ENCODE results near the gene LYPD1.

LYPD1 gene

DNA sequence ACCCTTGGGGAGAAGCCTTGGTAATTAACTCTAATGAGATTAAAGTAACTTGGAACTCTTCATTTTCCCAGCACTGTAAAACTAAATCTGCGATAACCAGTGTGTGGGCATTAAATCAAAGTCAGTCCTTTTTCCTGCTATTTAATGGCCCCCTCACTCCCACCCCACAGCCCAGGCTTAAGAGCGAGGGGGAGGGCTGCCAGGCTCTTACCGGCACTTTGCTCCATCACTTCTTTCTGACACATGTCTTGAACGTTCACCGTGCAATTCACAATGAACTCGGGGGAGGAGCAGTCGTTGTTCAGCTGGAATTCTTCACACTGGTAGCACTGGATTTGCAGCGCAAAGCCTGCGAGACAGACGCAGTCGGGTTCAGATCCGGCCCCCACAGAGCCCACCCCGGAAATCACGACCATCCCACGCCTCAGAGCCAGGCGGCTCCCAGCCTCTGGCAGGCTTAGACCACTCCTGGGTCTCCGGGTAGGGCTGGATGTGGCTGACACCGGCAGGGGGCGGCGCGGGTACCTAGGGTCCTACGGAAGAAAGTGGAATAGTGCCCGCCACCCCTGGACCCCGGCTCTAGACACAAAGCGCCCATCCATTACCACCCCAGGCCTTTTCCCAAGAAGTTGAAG is 1.7 kb downstream of the LYPD1 start:
- DNase-seq (ENCODE audit: low read depth), result no peak

DNA sequence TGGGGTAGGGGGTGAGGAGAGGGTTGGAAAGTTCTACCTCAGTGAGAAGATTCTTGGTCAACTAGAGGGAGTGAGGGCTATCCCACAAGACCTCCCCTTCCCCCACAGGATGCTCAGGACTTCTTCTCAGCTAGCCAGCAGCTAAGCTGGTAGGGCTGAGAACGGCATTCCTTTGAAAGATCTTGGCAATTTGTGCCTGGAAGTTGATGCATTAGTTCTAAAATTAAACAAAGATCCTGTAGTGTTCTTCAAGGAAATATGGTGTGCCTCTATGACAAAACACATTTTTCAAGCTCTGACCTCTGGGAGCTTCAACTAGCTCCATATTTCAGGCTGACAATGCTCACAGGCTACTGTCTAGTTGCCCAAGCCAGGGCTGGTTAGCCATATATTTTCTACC is 2.3 kb downstream of the LYPD1 start:
- DNase-seq (ENCODE audit: low read depth), result no peak

DNA sequence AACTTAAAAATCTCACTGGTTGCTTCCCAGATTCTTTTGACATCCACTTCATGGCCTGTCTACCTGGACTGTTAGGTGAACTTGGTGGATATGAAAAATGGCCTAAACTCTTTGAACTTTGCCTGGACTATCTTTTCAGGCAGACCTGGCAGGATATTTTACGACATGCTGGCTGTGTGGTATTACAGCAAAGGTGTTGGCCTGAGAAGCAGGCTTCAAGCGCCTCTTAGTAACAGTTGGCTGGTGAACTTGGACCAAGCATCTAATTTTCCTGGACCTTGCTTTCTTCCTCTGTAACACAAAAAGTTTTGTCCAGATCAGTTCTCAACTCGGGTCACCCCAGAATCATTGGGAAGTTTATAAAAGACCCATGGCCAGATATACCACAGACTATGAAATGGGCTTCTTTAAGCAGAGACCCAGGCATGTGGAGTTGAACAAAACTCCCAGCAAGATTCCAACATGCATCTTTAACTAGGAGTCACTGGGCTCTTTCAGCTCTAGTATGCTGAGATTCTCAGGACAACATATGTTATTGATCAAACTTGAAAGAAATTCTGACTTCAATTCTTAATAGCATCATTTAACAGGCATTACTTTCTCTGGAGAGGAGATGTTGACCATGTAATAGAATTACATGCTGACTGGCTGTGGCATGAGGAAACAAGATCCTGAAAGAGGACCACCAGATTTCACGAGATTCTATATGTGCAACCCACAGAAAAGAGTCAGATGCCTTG is 4.4 kb downstream of the LYPD1 start:
- no peak for DNase-seq (ENCODE audit: low read depth)

DNA sequence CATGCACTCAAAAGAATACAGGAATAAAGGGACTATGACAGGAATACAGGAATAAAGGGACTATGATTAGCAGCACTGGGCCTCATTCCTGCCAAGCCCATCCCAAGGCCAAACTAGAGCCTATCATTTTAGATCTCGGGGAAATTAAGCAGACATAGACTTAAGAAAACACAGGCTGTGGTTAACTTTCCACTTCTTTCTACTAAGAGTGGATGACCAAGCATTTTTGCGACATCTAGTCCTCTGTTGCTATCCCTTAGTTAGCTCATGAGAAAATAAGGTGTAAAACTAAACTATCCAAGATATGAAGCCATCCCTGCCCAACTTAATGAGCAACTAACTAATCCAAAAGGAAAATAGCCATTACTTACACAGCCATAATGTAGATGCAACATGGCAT is 5.9 kb downstream of the LYPD1 start:
- DNase-seq (ENCODE audit: low read depth), result no peak

DNA sequence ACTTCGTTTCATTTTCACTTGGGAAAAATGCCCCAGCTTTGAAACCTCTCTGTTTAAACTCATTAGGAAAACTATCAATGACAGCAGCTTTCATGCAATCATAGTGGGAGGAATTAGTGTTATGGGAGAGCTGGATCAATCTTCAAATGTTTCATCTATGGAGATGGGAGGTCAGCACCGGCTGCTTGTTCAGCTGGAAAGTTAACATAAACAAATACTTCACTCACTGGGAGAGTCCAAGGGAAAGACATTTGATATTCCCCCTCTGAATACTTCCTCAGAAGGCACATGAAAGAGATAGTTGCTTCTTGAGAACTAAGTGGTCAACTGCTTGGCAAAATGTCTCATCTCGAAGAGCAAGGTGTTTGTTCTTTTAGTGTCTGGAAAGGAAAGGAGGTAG is 7.3 kb downstream of the LYPD1 start:
- DNase-seq (ENCODE audit: low read depth), result no peak

DNA sequence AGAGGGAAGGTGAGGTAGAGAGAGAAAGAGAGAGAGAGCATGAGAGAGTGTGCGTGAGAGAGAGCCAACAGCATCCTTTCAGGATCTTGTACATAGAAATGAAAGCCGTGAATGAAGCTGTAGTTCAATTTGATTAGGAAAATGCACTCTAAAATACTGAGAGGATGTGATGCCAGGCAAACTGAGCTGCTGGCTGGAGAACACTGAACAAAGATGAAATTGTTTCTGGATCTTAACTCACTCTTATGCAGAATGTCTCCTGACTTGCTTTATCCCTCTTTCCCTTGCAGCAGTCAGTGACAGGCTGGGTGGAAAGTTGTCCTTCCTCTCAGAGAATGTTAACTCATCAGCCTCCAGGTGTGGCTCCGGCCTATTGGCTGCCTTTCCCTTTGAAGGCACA is 10.7 kb downstream of the LYPD1 start:
- no peak for DNase-seq (ENCODE audit: low read depth)

DNA sequence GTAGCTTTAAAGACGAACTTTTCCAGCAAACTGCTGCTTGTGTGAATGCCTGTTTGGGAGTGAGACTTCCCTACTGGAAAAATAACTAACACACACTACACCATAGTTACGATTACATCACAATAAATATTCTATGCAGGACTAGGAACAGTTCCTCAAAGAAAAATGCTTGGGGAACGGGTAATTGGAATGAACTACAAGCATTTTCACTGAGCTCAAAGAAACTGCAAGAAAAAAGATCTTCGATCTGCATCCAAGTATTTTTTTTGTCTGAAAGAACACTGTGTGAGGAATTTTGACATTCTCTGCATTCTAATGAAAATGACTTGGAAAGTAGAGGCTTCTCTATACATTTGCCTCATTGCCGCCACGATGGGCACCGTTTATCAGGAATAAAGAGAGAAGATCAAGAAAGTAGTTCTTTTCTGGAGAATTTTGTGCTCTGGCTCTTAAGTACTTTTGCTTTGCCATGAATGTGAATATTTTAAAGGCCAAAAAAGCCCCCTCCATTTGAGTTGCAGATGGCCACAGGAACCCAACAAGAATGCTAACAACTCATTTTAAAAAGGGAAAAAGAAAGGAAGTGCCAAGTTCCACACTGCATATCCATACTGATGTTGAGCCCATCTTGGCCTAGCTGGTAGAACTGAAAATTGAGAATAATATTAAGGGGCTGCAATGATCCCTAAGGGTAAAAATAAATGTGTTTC is 13.6 kb downstream of the LYPD1 start:
- no peak for DNase-seq (ENCODE audit: low read depth)

DNA sequence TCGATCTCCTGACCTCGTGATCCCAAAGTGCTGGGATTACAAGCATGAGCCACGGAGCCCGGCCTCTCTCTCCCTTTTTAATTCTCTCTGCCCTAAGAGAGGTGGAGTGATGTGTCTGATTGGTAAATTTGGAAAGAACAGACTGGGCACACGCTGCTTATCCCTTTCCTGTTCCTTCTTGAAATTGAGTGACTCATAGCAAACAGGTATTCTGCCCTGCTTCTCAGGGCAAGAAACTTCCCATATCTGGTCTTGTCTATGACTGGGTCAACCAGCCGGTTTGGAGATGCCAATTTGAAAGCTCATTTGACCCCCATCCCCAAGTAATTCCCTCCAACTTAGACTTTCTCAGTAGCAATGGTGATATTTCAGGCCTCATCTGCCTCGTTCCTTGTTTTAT is 15.0 kb downstream of the LYPD1 start:
- DNase-seq (ENCODE audit: low read depth), result no peak

DNA sequence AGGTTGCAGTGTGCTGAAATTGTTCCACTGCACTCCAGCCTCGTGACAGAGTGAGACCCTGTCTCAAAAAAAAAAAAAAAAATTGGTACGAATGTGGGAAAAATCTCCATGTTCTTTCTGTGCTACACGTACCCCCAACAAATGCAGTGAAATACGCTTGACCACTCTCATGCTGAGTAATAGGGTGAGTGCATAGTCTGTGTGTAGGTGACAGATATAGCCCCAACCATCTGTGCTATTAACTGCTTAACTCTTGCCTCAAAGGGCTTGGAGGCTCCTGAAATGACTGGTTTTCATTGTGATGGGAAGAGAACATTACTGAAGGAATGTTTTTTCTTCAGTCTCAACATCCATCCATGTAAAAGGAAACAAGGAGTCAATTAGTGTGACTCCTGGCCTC is 15.7 kb downstream of the LYPD1 start:
- no peak for DNase-seq (ENCODE audit: low read depth)

DNA sequence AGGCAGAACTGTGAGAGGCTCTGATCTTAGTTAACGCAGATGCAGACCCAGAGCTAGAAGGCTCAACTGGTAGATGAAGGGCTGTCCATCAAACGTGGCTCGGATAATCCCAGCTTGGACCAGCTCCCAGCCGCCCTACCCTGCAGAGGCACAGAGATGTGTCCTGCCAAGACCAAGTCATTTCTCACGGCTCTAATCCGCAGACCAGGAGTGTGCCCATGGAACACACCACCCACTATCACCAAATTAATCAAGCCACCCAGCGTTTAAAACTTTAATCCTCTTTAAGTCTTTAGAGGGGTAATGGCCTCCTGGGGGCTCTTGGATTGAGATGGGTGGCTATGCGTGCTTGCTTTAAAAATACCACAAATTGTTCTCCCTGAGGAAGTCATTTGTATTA is 17.5 kb downstream of the LYPD1 start:
- DNase-seq (ENCODE audit: low read depth), result no peak

DNA sequence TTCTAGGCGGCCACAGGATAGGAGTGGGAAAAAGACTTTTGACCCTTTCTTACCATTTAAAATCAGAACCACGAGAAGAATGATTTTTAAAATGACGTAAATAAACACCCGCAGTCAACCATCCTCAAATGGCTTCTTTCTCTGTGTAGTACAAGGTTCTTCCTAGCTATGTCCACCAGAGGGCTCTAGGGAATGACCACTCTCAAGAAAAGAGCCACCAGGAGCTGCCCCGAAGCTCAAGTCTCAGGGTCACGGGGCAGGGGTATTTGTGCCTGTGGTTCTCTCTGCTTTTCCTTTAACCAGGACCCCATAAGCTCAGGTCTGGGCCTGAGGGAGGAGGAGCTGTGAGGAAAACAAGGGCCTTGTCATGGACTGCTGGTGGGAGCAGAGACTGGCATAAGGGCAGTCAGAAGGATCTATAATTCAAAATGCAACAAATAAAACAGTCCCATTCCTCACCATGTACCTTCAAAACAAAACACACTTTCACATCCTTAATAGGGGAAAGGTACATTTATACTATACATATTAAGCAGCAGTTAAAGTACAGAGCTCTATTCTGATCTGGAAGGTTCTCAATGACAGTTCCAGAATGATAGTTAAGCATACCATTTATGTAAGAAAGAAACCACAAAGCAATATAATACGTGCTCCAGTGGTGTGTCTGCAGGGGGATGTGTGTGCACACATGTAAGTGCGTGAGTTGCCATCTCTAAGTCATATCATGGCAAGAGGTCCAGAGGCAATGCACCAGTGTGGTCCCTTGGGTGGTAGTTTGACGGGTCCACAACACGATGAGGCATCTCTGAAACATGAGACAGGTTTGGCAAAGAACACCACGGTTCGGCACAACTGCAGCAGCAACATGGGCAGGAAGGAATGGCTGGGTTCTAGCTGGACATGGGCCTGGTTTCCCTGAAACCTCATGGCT is 18.6 kb downstream of the LYPD1 start:
- DNase-seq (ENCODE audit: low read depth), result no peak

DNA sequence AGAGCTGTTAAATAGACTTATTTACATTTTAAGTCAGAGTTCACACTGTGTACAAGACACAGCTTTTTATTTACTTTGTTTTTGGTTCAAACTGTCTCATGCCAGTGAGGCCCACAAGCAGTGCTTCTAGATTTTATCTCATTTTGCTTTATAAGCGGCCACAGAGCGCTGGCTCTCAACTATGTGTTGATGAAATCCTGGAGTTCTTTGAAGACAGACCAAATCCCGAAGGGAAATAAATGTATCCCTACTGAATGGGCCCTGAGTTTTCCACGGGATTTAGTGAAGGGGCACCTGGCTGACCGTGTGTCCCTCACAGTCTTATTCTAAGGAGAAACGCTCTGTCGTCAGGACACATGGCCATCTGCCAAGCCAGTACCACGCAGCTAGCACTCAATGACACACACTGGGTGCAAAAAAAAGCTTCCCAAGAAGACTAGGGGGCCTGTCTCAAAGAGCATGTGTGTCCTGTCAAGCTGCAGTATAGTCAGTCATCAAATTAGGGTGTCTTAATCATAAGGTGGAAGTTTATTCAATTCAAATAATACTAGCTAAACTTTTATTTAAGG is 23.4 kb downstream of the LYPD1 start:
- no peak for DNase-seq (ENCODE audit: low read depth)

DNA sequence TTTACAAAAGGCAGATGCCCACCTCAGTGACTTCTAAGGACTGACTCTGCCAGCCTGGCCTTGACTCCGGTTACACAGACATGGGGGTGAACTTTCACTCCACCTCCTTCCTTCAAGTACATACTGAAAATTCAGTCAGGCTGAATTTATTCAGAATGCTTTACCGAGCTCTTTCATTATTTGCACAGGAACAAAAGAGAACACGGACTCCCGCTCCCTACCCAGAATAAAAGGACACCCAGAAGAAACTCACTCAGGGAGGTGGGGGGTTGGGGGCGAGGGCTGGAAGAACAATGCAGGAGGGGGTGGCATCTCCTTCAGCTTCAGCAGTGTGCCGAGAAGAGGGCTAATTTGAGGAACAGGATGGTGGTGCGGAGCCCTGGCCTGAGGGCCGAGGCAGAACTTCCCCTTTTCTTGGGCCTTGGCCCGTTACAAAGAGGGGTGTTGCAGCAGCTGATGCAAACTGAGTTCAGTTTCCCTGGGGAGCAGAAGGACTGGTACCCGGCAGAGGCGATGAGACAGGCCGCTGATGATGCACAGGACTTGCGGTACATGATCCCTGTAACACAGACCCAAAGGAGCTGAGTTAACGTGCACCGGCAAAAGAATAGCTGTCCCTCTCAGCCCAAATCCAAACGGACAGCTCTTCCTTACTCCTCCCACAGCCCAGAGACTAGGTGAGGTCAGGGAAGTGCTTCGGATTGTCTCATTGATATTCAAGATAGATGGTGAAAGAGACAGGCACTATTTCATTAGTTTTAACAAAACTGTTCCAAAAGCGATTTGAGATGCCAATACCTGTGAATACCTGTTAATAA is 24.1 kb downstream of the LYPD1 start:
- no peak for DNase-seq (ENCODE audit: low read depth)

DNA sequence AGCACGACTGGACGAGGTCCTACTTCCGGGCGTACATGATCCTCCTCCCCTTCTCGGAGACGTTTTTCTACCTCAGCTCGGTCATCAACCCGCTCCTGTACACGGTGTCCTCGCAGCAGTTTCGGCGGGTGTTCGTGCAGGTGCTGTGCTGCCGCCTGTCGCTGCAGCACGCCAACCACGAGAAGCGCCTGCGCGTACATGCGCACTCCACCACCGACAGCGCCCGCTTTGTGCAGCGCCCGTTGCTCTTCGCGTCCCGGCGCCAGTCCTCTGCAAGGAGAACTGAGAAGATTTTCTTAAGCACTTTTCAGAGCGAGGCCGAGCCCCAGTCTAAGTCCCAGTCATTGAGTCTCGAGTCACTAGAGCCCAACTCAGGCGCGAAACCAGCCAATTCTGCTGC is 24.8 kb downstream of the LYPD1 start:
- DNase-seq (ENCODE audit: low read depth), result no peak

DNA sequence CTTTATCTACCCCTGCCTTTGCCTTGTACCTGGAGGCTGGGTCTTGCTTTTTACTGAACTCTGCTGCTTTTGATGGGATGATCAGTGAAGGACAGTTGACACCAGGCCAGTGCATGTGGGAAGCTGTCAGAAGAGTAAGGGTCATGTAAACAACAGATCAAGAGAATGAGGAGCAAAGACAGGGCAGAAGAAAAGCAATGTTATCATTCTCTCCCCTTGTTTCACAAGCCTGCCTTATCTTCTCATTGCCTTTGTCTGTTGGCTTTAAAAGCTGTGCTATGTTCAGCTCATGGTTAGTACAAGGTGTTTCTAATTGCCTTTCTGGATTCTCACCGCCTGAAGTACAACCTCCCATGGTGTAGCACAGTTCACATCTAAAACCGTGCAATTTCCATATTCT is 27.6 kb downstream of the LYPD1 start:
- no peak for DNase-seq (ENCODE audit: low read depth)

DNA sequence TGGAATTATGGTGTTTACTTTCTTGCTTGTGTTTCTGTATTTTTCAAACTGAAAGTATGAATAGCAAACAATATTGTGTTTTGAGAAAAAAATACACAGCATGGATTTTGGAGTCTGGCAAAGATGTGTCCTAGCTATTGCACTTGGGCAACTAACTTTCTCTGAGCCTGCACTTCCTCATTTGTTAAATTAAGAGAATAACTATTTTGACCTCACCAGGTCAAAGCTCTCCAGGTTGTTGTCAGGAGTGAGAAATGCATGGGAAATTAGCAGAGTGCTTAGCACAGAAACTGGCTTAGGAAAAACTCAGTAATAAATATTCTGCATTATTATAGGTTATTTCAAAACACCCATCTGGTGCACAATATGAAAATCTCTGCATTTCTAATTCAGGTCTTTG is 28.2 kb downstream of the LYPD1 start:
- DNase-seq (ENCODE audit: low read depth), result no peak

DNA sequence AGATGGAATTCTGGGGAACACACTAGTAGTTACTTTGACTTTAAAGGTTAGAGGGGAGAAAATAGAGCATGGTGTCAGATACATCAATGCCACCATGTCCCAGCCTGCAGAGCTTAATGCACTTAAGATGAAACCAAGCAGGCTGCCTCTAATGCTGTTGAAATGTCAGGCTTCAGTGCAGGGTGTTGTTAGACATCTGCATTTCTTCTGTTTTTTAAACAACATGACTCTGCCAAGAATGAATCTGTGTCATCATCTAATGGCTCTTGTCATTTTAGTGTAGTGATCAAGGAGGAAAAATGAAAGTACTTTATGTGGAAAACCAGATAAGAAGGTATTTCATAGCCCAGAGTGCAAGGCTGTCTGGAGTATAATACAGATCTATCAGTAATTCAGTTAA is 29.9 kb downstream of the LYPD1 start:
- no peak for DNase-seq (ENCODE audit: low read depth)

DNA sequence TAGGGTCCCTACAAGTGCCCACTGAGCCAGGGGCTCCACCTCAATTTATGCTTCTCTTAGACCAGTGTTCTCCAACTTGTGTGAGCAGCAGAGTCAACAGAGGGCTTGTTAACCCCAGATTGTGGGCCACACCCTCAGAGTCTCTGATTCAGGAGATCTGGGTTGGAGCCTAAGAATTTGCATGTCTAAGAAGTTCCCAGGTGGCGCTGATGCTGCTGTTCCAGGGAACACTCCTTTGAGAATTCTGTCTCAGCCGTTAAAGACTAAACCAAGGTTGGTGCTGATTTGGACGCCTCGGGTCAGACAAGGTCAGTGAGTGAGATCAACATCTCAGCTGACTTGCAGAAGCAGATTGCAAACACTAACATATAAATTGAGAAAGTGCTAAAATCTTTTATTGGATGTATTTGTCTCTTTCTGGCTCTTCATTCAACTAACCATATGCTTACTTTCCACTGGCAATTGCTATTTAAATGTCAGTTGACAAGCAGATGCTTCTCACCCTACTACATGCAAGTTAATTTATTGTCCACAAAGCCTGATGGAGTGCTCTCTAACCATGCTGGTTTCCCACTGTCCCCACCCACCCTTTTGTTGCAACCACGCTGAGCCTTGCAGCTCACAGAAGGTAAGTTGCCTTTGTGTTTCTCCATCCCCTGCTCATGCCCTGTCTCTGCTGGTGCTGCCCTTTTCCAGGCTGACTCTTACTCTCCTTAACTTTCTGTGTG is 31.5 kb downstream of the LYPD1 start:
- DNase-seq (ENCODE audit: low read depth), result no peak

DNA sequence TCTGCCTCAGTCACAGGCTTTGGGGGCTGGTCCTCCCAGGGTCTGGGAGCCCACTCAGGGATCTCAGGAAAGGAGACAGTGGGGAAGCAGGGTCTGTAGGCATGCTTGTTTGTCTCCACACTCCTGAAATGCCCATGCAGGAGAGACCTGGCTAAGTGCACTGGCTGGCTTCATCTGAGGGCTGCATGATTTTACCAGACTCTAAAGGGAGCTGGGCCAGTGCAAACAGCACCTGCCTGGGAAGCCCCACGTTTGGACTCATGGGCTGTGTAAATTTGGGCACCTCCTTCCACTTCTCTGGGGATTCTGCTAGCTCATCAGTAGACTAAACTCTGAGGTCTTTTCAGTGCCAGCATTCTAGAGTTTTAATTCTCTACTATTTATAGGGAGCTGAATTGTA is 33.7 kb downstream of the LYPD1 start:
- DNase-seq (ENCODE audit: low read depth), result no peak

DNA sequence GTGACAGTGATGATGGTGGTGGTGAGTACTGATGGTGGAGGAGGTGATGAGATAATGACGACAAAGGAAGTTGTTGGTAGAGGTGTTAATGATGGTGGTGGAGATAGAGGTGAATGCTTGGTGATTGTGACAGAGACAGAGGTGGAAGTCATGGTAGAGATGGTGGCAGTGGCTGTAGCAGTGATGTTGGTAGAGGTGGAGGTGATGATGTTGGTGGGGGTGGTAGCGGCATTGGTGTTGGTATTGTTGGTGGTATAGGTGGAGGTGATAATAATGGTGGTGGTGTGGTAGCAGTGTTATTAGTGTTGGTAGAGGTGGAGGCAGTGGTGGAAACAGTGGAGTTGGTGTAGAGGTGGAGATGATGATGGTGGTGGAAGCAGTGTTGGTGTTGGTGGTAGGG is 36.4 kb downstream of the LYPD1 start:
- DNase-seq (ENCODE audit: low read depth), result no peak
